ENCODE measurements around the gene LRP1B.

DNA sequence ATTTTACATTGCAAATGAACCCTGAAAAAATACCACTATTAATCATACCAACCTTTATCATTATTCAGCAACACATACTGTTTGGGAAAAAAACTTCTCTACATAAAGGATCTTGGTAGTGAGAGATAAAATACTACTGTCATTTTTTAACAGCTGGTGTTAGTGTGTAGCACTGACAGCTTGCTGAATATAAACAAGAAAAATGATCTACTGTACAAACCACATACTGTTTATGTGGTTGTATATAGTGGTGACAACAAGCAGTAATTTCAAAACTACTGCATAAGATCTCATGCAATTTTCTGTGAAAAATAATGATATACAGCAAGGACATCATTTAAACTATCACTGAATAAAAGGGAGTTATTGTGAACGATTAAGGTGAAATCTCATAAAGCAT, 601.2 kb downstream of the LRP1B start:
- TF ChIP-seq, protein P1, sequence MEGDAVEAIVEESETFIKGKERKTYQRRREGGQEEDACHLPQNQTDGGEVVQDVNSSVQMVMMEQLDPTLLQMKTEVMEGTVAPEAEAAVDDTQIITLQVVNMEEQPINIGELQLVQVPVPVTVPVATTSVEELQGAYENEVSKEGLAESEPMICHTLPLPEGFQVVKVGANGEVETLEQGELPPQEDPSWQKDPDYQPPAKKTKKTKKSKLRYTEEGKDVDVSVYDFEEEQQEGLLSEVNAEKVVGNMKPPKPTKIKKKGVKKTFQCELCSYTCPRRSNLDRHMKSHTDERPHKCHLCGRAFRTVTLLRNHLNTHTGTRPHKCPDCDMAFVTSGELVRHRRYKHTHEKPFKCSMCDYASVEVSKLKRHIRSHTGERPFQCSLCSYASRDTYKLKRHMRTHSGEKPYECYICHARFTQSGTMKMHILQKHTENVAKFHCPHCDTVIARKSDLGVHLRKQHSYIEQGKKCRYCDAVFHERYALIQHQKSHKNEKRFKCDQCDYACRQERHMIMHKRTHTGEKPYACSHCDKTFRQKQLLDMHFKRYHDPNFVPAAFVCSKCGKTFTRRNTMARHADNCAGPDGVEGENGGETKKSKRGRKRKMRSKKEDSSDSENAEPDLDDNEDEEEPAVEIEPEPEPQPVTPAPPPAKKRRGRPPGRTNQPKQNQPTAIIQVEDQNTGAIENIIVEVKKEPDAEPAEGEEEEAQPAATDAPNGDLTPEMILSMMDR (IDR thresholded peaks at IDR 0.05): no peak
- TF ChIP-seq POLR2A (IDR thresholded peaks at IDR 0.05): no peak
- no peak for TF ChIP-seq POLR2AphosphoS5 (IDR thresholded peaks at IDR 0.05)

Data from breast epithelium (tissue), 3 donors.